IPS DF 4.7 (cell line): ENCODE measurements around the gene FAM98C.
"Not testable (repeated sequence)": the region's sequence is repeated elsewhere in the genome, so short reads cannot be mapped to it uniquely, and the experiment has no call there.

Experiments used
- DNase-seq: peaks from one replicate; pipeline ENCODE4 v3.0.0-alpha.2; 2013; ENCODE audit warnings: low spot score; ENCODE audit errors: extremely low read depth

FAM98C gene

DNA sequence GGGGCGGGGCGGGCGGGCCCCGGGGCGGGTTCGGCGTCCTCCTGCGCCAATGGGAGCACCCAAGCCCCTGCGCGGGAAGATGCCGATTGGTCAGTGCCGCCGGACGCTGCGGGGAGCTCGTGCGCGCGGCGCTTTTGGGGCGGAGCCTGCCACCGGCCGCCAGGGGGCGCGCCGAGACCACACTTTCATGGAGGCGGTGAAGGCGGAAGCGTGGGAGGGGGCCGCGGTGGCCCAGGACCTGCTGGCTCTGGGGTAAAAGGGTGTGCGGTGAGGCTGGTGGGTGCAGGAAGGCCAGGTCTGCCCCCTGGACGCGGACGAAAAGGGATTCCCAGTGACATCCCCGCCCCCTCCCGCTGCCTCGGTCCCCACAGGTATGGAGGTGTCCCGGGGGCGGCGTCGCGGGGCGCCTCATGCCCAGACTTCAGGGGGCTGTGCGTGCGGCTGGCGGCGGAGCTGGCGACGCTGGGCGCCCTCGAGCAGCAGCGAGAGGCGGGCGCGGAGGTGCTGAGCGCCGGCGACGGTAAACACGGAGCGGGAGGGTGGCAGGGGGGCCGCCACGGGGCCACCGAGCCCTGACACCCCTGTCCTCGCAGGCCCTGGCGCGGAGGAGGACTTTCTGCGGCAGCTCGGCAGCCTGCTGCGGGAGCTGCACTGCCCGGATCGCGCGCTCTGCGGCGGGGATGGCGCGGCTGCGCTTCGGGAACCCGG is at the start of gene FAM98C:
FAM98C (plus strand) TSS at position 127 of the 708 bp plus-strand sequence; CDS start at position 188, 61 bp downstream.
- no peak for DNase-seq

DNA sequence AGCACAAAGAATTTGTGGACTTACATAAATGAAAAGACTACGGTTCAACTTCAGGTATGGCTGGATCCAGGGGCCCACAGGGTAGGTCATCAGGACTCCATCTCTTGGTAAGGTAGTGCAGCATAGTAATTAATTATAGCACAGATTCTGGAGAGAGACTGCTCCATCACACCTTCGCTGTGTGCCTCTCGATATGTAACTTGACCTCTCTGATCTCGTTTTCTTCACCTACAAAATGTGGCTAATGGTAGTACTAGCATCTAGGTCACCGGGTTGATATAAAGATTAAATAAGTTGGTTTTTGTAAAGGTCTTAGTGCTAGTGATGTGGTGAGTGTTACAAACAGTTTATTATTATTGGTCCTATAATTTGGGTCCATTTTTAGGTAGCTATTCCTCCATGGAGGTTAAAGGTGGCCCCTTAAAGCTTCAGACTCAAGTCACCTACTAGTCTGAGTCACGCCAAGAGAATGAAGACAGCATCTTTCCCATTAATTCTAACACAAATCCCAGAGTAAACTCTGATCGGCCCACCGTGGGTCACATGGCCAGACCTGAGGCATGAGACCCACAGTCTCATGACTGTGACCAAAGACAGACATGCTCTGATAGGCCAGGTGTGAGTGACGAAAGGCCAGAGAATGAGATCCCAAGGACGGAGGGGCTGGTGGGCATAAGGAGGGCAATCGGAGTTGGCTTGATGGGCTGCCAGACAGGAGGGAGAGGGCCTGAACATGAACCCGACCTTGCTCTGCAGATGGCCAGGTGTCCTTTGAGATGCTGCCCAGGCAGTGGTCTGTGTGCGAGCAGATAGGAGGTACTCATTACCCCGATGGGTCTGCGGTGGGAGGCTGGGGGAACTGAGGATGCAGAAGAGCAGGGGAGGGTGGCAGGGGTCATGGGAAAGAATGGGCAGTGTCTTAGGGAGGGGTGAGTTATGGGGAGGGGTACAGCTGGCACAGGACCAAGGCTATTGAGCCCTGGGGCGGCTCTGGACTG is 46.9 kb upstream of the FAM98C start:
- no peak for DNase-seq

DNA sequence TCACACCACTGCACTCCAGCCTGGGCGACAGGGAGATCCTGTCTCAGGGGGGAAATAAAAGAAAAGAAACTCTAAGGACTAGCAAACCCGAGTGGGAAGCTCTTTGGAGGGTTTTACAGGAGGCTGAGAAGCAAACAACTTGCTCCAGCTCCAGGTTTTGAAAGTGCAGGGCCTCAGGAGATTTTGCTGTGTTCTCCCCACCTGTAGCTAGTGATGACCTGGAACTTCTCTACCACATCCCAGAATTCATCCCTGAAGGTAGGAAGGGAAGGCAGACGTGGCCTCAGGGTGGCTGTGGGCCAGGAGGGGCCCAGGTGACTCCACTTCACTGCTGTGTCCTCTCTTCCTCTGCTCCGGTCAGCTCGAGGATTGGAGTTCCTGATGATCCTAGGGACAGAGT is 44.8 kb upstream of the FAM98C start:
- DNase-seq = no peak

DNA sequence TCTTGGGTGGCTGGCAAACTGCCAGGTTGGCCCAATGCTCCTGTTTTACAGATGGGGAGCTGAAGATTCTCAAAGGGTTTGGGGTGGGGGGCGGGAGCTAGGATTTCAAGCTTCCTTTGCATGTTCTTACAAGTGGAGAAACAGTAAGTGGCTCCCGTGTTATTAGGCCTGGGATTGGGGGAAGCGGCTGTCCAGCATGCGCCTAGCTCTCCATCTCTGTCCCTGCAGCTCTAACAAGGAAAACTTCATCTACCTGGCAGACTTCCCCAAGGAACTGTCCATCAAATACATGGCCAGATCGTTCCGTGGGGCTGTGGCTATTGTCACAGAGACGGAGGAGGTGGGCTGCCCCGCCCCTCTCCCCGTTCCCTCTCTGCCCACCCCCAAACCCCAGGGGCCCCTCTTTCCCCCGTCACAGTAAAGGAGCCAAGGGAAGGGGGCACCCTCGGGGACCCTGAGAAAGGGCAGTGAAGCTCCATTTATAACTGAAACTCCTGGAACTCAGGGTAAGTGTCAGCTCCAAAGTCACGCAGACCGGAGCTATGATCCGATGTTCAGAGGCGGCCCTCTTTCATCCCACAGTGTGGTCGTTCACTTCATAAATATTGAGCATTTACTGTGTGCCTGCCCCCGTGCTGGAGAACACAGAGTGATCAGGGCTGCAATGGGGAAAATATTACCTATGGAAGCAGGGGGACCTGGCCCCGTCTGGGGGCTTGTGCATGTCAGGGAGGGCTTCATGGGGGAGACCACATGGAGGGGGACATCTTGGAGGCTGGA is 43.5 kb upstream of the FAM98C start:
- no peak for DNase-seq

DNA sequence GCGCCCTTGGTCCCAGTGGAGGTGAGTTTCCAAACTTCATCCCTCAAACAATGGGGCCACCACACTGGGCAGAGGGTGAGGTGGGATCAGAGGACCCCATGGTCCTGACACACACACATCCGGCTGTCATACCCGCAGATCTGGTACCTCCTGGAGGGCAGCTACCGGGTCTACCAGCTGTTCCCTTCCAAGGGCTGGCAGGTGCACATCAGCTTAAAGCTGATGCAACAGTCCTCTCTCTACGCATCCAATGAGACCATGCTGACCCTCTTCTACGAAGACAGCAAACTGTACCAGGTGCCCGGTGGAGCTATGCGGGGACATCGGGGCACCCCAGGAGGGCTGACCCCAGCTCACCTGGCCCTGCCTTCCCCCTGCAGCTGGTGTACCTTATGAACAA is 42.5 kb upstream of the FAM98C start:
- no peak for DNase-seq

DNA sequence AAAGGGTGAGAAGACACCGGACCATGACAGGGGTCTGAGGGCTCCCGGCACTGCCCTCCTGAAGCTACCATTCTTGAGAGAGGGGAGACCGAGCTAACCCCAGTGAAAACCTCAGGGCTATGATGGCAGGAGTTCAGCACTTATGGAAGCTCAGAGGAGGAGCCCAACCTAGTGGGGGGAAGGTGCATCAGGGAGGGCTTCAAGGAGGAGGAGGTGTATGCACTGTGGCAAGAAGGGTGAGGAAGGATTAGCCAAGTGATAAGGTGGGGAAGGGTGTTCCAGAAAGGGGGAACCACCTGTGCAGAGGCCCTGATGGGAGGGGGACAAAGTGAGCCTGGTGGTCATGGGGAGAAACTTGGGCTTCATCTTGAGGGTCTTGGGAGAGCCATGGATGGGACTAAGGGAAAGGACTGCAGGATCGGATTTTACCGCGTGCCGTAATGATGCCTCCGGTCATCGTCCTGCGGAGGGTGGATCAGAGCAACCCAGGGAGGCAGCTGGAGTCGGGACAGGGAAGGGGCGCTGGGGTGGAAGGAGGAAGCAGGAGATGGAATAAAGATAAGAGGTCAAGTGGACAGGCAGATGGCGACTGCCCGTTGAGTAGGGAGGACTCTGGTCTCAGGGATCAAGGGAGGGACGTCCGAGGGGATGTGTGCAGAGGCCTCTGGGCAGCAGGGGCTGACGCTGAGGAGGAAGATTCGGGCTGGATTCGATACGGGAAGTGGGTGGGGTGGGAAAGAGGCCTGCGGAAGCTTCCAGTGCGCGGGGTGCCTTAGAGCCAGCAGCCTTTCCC is 41.9 kb upstream of the FAM98C start:
- DNase-seq = no peak

DNA sequence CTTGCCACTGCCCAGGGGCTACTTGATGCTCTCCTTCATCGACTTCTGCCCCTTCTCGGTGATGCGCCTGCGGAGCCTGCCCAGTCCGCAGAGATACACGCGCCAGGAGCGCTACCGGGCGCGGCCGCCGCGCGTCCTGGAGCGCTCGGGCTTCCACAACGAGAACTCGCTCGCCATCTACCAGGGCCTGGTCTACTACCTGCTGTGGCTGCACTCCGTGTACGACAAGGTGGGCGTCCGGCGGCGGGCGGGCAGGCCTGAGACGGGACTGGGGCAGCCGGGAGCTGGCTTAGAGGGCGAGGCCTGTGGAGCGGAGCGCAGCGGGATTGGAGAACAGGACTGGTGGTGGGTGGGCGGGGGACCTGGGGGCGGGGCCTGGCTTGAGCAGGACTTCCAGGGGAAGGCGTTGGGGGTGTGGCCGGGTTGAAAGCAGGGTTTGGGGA is 41.2 kb upstream of the FAM98C start:
- DNase-seq = no peak

DNA sequence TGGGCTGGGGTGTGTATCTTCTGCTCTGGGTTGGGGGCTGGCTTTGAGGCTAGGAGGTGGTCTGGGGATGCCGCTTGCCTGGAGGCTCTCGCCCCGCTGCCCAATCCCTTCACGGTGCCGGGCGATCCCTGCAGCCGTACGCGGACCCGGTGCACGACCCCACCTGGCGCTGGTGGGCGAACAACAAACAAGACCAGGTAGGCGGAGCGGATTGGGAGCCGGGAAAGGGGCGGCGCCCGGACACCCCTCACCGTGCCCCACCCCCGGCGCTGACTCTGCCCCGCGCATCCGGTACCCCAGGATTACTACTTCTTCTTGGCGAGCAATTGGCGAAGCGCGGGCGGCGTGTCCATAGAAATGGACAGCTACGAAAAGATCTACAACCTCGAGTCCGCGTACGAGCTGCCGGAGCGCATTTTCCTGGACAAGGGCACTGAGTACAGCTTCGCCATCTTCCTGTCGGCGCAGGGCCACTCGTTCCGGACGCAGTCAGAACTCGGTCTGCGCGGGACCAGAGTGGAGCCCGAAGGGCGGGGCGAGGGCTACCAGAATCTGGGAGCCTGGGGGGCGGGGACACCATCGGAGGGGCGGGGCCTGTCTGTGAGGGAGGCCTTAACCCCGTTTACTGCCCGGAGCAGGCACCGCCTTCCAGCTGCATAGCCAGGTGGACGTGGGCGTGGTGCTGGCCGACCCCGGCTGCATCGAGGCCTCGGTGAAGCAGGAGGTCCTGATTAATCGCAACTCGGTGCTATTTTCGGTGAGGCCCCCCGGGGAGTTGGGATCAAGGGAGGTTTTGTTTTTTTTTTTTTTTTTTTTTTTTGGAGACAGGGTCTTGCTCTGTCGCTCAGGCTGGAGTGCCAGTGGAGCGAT is 40.6 kb upstream of the FAM98C start:
- peak; percentile 44 for DNase-seq

DNA sequence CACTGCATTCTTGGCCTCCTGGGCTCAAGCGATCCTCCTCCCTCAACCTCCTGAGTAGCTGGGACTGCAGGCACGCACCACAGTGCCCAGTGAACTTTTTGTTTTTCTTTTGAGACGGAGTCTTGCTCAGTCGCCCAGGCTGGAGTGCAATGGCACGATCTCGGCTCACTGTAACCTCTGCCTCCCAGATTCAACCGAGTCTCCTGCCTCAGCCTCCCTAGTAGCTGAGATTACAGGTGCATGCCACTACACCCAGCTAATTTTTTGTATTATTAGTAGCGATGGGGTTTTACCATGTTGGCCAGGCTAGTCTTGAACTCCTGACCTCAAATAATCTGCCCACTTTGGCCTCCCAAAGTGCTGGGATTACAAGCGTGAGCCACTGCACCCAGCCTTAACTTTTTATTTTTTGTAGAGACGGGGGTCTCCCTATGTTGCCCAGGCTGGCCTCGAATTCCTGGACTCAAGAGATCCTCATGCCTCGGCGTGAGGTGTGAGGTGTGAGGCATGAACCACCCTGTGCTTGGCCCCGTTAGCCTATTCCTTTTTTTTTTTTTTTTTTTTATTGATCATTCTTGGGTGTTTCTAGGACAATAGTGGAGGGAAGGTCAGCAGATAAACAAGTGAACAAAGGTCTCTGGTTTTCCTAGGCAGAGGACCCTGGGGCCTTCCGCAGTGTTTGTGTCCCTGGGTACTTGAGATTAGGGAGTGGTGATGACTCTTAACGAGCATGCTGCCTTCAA is 39.8 kb upstream of the FAM98C start:
- not testable (repeated sequence) for DNase-seq

DNA sequence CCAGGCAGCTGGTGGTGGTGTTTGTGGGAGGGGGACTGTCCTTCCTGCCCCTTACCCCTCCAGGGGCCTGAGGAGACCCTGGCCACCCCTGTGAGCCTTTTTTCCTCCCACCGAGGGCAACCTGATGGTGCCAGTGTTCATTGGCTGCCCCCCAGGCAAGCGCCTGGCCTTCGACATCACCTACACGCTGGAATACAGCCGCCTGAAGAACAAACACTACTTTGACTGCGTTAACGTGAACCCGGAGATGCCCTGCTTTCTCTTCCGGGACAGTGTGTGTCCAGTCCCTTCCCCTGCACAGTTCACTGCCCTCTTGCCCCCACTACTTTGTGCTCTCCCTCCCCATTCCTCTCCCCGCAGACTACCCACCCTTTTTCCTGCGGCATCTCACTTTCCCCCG is 35.9 kb upstream of the FAM98C start:
- no peak for DNase-seq

DNA sequence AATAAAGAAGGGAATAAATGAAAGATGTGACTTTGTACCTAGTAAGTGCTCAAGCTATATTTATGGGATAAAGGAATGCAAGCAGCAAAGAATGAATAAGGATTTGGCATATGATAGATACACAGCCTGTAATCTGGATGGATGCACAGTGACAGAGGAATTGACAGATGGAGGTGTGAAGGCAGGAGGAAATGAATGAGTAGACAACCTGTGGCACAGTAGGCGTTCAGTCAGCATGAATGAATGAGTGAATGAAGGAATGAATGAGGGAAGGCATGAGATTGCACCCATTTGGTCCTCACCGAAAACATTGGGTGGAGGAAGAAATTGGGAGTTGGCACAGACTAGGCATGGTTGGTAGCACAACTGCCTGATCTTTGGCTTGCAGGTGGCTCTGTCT is 33.3 kb upstream of the FAM98C start:
- DNase-seq = no peak

DNA sequence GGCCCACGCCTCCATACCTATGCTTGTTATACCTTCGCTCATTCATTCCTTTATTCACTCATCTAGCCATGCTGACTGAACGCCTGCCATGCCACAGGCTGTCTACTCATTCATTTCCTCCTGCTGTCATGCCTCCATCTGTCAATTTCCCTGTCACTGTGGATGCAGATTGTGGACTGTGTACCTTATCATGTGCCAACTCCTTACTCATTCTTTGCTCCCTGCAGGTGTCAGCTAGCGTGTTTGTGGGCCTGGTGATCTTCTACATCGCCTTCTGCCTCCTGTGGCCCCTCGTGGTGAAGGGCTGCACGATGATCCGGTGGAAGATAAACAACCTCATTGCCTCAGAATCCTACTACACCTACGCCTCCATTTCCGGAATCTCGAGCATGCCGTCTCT is 32.6 kb upstream of the FAM98C start:
- DNase-seq = no peak

DNA sequence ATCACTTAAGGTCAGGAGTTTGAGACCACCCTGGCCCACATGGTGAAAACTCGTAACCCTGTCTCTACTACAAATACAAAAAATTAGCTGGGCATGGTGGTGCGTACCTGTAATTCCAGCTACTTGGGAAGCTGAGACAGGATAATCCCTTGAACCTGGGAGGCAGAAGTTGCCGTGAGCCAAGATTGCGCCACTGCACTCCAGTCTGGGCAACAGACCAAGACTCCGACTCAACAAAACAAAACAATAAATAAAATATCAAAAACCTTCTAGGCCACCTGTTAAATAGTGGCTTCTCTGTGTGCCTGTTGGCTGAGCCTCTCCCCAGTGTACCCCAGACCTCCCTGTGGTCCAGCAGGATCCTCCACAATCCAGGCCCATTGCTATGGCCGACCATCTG is 31.8 kb upstream of the FAM98C start:
- DNase-seq = no peak

DNA sequence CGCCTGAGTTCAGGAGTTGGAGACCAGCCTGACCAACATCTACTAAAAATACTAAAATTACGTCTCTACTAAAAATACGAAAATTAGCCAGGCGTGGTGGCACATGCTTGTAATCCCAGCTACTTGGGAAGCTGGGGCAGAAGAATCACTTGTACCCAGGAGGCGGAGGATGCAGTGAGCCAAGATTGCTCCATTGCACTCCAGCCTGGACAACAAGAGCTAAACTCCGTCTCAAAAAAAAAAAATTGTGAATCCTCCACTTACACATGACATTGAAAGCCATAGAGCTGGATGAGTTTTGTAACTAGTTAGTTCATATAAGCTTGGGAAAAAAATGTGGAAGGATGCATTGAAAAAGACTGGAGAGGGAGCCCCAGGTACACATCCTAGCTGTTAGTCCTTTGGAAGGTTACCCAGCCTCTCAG is 29.0 kb upstream of the FAM98C start:
- DNase-seq = no peak

DNA sequence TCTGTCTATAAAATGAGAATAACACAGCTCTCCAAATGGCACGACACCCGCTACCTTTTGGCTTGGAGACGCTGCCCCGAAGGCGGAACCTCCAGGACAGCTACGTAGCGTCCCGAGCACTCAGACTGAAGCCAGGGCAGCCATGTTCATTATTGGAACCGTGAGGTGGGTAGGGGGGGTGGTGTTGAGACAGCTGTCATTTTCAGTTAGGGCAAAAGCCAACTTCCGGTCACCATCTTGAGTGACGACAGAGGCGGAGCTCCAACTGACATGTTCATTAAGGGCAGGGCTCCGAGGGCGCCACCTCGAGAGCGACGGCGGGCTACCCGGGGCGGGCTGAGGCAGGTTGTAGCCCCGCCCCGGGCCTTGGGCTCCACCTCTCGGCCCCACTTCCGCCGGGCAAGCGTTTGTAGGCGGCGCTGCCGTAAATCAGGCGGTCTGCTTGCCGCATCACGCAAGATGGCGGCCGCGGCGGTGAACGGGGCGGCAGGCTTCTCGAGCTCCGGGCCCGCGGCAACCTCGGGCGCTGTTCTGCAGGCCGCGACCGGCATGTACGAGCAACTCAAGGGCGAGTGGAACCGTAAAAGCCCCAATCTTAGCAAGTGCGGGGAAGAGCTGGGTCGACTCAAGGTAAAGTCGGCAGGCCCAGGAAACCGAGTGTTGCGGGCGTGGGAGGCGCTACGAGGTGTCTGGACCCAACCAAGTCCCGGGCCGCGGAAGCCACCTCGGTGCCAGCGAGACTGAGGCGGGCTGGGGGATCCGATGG is 28.4 kb upstream of the FAM98C start, which contains the start of gene PSMD8:
PSMD8 (plus strand) TSS at position 240 of the 766 bp plus-strand sequence; CDS start at position 271, 31 bp downstream.
- peak; percentile 98 for DNase-seq

DNA sequence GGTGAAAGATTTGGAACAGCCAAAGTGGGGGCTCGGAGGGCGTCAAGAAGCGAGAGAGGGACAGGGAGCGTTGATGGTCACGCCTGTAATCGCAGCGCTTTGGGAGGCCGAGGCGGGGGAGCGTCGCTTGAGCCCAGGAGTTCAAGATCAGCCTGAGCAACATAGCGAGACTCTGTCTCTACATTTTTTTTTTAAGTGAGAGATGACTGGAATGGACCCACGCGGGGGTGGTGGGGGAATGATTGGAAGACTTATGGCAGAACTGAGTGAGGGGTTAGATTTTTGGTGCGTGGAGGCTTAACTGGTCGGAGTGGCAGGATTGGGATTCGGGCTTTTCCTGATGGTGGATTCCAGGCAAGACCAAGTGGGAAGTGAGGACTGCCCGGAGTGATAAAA is 27.8 kb upstream of the FAM98C start:
- DNase-seq = no peak

DNA sequence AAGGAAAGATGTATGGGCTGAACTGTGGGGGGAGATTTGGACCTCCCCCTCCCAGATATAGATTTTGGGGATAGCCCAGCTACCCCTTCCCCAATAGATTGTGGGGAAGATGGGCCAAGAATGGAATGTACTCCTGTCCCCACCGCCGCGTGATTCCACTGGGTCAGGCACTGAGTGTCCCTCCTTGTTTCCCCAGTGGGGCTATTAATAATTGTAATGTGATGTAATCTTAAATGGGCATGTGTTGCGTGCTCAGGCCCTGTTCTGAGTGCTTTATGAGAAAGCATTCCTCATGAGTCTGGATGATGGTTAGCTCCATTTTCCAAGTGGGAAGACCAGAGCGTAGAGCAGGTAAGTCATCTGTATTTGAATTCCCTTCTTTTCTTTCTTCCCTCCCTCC is 27.1 kb upstream of the FAM98C start:
- no peak for DNase-seq

DNA sequence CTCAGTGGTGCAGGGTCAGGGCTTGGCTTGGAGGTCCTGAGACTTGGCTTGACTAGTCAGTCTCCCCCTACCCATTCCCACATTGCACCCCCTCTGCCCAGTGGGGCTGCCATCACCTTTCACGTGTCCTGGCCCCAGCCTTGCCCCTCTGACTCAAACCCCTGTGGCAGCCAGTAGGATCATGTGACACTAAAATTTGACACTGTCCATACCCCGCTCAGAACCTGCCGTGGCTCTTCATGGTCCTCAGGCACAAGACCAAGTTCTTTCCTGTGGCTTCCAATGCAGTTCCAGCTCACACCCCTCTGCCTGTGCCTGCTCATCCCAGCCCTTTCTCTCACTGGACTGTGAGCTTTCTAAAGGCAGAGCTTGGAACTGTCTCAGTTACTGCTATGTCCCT is 26.3 kb upstream of the FAM98C start:
- DNase-seq = no peak
